IMR-90 (cell line): ENCODE data around the gene JPH4. TPM values are rescaled to one million over a fixed set of nuclear protein-coding genes. Genes with fewer than 3 reads are reported as not detected.

Source experiments
- ATAC-seq: fragments of 200-7000 bp; cut with Tn5 transposase; 2 replicates; pipeline ENCODE4 v1.9.1; 2020; ENCODE audit warnings: low read depth, mild to moderate bottlenecking, moderate library complexity
- BruUV-seq: library from RNA; stranded (reverse); fragments of 400-500 nt; replicated peaks from 2 replicates; lab custom pipeline; 2021; lab: Mats Ljungman, UMichigan
- CTCF ChIA-PET: fragments of 300-600 bp; formaldehyde crosslinking; extraction: SDS; loops from one replicate; lab custom pipeline; 2021; ENCODE audit warnings: antibody characterized with exemption; lab: Yijun Ruan, JAX
- POLR2A ChIA-PET: fragments of 300-600 bp; sonication (Branson Sonifier 250); formaldehyde crosslinking; loops from one replicate; lab custom pipeline; 2022; ENCODE audit warnings: antibody characterized with exemption; ENCODE audit not compliant: unreplicated experiment; lab: Charles Lee
- DNase-seq: peaks from one replicate; pipeline ENCODE4 v3.0.0; 2013
- H2AFZ ChIP-seq: replicated peaks from 2 replicates; pipeline ENCODE3; 2013; ENCODE audit warnings: low read length, mild to moderate bottlenecking; ENCODE audit not compliant: poor library complexity
- H2AK5ac ChIP-seq: 2 replicates; pipeline ENCODE4 v1.6.1; 2013; ENCODE audit warnings: low read depth, low read length, inconsistent platforms
- H2AK9ac ChIP-seq: replicated peaks from 2 replicates; pipeline ENCODE3; 2013; ENCODE audit warnings: mild to moderate bottlenecking, low read depth, low read length, moderate library complexity; ENCODE audit not compliant: poor library complexity
- H2BK120ac ChIP-seq: 2 replicates; pipeline ENCODE4 v1.6.1; 2013; ENCODE audit warnings: low read depth, low read length, inconsistent platforms
- H2BK15ac ChIP-seq: 3 replicates; pipeline ENCODE4 v1.6.1; 2013; ENCODE audit warnings: low read depth, low read length, inconsistent platforms
- H2BK20ac ChIP-seq: 2 replicates; pipeline ENCODE4 v1.6.1; 2013; ENCODE audit warnings: low read depth, mild to moderate bottlenecking, inconsistent platforms, low read length, moderate library complexity
- H2BK5ac ChIP-seq: 2 replicates; pipeline ENCODE4 v1.6.1; 2013; ENCODE audit warnings: mild to moderate bottlenecking, low read depth, low read length, inconsistent platforms; ENCODE audit not compliant: poor library complexity, severe bottlenecking
- H3K14ac ChIP-seq: replicated peaks from 2 replicates; pipeline ENCODE4 v1.6.1; 2013; ENCODE audit warnings: low read depth, low read length, inconsistent platforms
- H3K18ac ChIP-seq: 2 replicates; pipeline ENCODE4 v1.6.1; 2013; ENCODE audit warnings: low read depth, low read length, control low read depth
- H3K23ac ChIP-seq: 2 replicates; pipeline ENCODE4 v1.6.1; 2013; ENCODE audit warnings: low read depth, low read length, inconsistent platforms
- H3K27ac ChIP-seq: 2 replicates; pipeline ENCODE4 v1.5.1; 2013; ENCODE audit warnings: mild to moderate bottlenecking, control low read depth, low read length; ENCODE audit not compliant: insufficient read depth
- H3K27me3 ChIP-seq: 2 replicates; pipeline ENCODE4 v1.6.1; 2013; ENCODE audit warnings: low read length; ENCODE audit not compliant: control insufficient read depth, insufficient read depth
- H3K36me3 ChIP-seq: 2 replicates; pipeline ENCODE4 v1.6.1; 2013; ENCODE audit warnings: low read length, mixed read lengths; ENCODE audit not compliant: control insufficient read depth, insufficient read depth
- H3K4ac ChIP-seq: 2 replicates; pipeline ENCODE4 v1.6.1; 2013; ENCODE audit warnings: low read depth, low read length, inconsistent platforms
- H3K4me1 ChIP-seq: 2 replicates; pipeline ENCODE4 v1.6.1; 2013; ENCODE audit warnings: low read length, mixed read lengths; ENCODE audit not compliant: control insufficient read depth, insufficient read depth
- H3K4me2 ChIP-seq: 2 replicates; pipeline ENCODE4 v1.6.1; 2013; ENCODE audit warnings: low read depth, mild to moderate bottlenecking, control low read depth, low read length, moderate library complexity
- H3K4me3 ChIP-seq: 2 replicates; pipeline ENCODE4 v1.5.1; 2013; ENCODE audit warnings: low read depth, mild to moderate bottlenecking, control low read depth, low read length, moderate library complexity; ENCODE audit not compliant: insufficient read depth
- H3K56ac ChIP-seq: 2 replicates; pipeline ENCODE4 v1.6.1; 2013; ENCODE audit warnings: low read length, inconsistent platforms; ENCODE audit not compliant: insufficient read depth; ENCODE audit errors: extremely low read depth
- H3K79me1 ChIP-seq, 2 experiments: 2 replicates each; pipeline ENCODE4 v1.6.1; 2013; ENCODE audit warnings: low read length in 2 of 2, inconsistent platforms in 1 of 2, low read depth in 1 of 2
- H3K9ac ChIP-seq: 2 replicates; pipeline ENCODE4 v1.6.1; 2013; ENCODE audit warnings: low read depth, low read length, control low read depth
- H3K9me1 ChIP-seq: 2 replicates; pipeline ENCODE4 v1.6.1; 2013; ENCODE audit warnings: low read length, inconsistent platforms; ENCODE audit not compliant: insufficient read depth
- H3K9me3 ChIP-seq: 2 replicates; pipeline ENCODE4 v1.6.1; 2013; ENCODE audit warnings: low read length; ENCODE audit not compliant: control insufficient read depth, insufficient read depth
- H4K20me1 ChIP-seq: 2 replicates; pipeline ENCODE4 v1.6.1; 2013; ENCODE audit warnings: low read length, inconsistent platforms; ENCODE audit not compliant: insufficient read depth
- H4K5ac ChIP-seq: 2 replicates; pipeline ENCODE4 v1.6.1; 2013; ENCODE audit warnings: mild to moderate bottlenecking, low read depth, low read length, control low read depth
- H4K8ac ChIP-seq, 2 experiments: 2 replicates each; pipeline ENCODE4 v1.6.1; 2013; ENCODE audit warnings: low read depth in 2 of 2, low read length in 2 of 2, control low read depth in 1 of 2, inconsistent platforms in 1 of 2
- H4K91ac ChIP-seq: 2 replicates; pipeline ENCODE4 v1.6.1; 2013; ENCODE audit warnings: low read depth, low read length, inconsistent platforms; ENCODE audit not compliant: insufficient read depth
- CEBPB ChIP-seq: IDR thresholded peaks from 2 replicates; pipeline ENCODE4 v1.6.1; 2012; ENCODE audit warnings: low read depth, low read length, improper control_type of control experiment
- CHD1 ChIP-seq: IDR thresholded peaks from 2 replicates; pipeline ENCODE4 v1.6.1; 2012; ENCODE audit warnings: low read depth, low read length, improper control_type of control experiment
- FOS ChIP-seq: fragments of 150-350 bp; IDR thresholded peaks from 2 replicates; pipeline ENCODE4 v1.6.1; 2016; ENCODE audit warnings: low read depth, low read length
- MAFK ChIP-seq: IDR thresholded peaks from 2 replicates; pipeline ENCODE4 v1.6.1; 2012; ENCODE audit warnings: low read depth, low read length, improper control_type of control experiment
- MAZ ChIP-seq: IDR thresholded peaks from 2 replicates; pipeline ENCODE4 v1.6.1; 2012; ENCODE audit warnings: low read depth, mild to moderate bottlenecking, low read length, improper control_type of control experiment, moderate library complexity, borderline replicate concordance
- MXI1 ChIP-seq: IDR thresholded peaks from 2 replicates; pipeline ENCODE4 v1.6.1; 2012; ENCODE audit warnings: low read depth, mild to moderate bottlenecking, low read length, moderate library complexity, borderline replicate concordance
- NFE2L2 ChIP-seq: fragments of 150-350 bp; IDR thresholded peaks from 2 replicates; pipeline ENCODE4 v1.6.1; 2016; ENCODE audit warnings: low read depth, mild to moderate bottlenecking, low read length
- POLR2A ChIP-seq: IDR thresholded peaks from 2 replicates; pipeline ENCODE4 v1.6.1; 2012; ENCODE audit warnings: mild to moderate bottlenecking, low read depth, low read length
- RAD21 ChIP-seq: IDR thresholded peaks from 2 replicates; pipeline ENCODE4 v1.6.1; 2012; ENCODE audit warnings: low read length, improper control_type of control experiment
- RCOR1 ChIP-seq: IDR thresholded peaks from 2 replicates; pipeline ENCODE4 v1.6.1; 2012; ENCODE audit warnings: mild to moderate bottlenecking, low read length, improper control_type of control experiment; ENCODE audit not compliant: insufficient replicate concordance
- RFX5 ChIP-seq: IDR thresholded peaks from 2 replicates; pipeline ENCODE4 v1.8.0; 2012; ENCODE audit warnings: low read depth, mild to moderate bottlenecking, low read length, moderate library complexity
- SMC3 ChIP-seq: fragments of 150-350 bp; IDR thresholded peaks from 2 replicates; pipeline ENCODE4 v1.6.1; 2016; ENCODE audit warnings: low read depth, mild to moderate bottlenecking, antibody characterized with exemption, low read length, moderate library complexity
- WGBS, 2 experiments: methylation state at CpG; one replicate each; pipeline versions ENCODE4 v1.1.5 to v1.1.7; 2013; ENCODE audit warnings: missing lambda C conversion rate in 2 of 2; ENCODE audit not compliant: insufficient read length in 1 of 2; ENCODE audit errors: extremely low coverage in 2 of 2; 5-methylcytosine and 5-hydroxymethylcytosine counted together
- dilution Hi-C: fragments of 300-500 bp; cut with HindIII; formaldehyde crosslinking; loops from one replicate; pipeline ENCODE4 v1.14.3; 2018; ENCODE audit warnings: low sequenced_read_pairs; ENCODE audit not compliant: unreplicated experiment
- in situ Hi-C: fragments of 300-500 bp; cut with MboI; formaldehyde crosslinking; loops from 3 replicates; pipeline ENCODE4 v1.14.3; 2019; ENCODE audit warnings: low sequenced_read_pairs, inconsistent platforms, mixed read lengths
- intact Hi-C: fragments of 100-400 bp; cut with micrococcal nuclease; formaldehyde crosslinking; loops from 2 replicates; pipeline ENCODE4 v1.10.0; 2022
- polyA plus RNA-seq, 3 experiments: library from polyadenylated mRNA; depleted of rRNA; stranded (reverse); fragments of >200 nt; gene quantifications; 2 replicates each; pipeline ENCODE4 v1.2.3, GENCODE V29; 2012; ENCODE audit warnings: low replicate concordance in 1 of 3
- total RNA-seq: library from RNA; depleted of rRNA; stranded (reverse); fragments of >200 nt; gene quantifications from 2 replicates; pipeline ENCODE4 v1.2.3, GENCODE V29; 2012
- TF ChIP-seq, protein P1 (sequence below): fragments of 150-350 bp; IDR thresholded peaks from 2 replicates; pipeline ENCODE4 v1.6.1; 2017; ENCODE audit warnings: mild to moderate bottlenecking, antibody characterized with exemption, low read length, low read depth
- TF ChIP-seq, protein P2 (sequence below): conservative IDR thresholded peaks from 2 replicates; pipeline ENCODE4 v1.5.1; 2012; ENCODE audit warnings: mild to moderate bottlenecking, low read depth, low read length, improper control_type of control experiment
- TF ChIP-seq, protein P3 (sequence below): fragments of 150-350 bp; IDR thresholded peaks from 2 replicates; pipeline ENCODE4 v1.6.1; 2016; ENCODE audit warnings: low read depth, mild to moderate bottlenecking, low read length, moderate library complexity, borderline replicate concordance

The JPH4 gene
- total and polyA plus RNA-seq, 2 of the 4 experiments (the other 2 are of a cell fraction), result not detected

DNA sequence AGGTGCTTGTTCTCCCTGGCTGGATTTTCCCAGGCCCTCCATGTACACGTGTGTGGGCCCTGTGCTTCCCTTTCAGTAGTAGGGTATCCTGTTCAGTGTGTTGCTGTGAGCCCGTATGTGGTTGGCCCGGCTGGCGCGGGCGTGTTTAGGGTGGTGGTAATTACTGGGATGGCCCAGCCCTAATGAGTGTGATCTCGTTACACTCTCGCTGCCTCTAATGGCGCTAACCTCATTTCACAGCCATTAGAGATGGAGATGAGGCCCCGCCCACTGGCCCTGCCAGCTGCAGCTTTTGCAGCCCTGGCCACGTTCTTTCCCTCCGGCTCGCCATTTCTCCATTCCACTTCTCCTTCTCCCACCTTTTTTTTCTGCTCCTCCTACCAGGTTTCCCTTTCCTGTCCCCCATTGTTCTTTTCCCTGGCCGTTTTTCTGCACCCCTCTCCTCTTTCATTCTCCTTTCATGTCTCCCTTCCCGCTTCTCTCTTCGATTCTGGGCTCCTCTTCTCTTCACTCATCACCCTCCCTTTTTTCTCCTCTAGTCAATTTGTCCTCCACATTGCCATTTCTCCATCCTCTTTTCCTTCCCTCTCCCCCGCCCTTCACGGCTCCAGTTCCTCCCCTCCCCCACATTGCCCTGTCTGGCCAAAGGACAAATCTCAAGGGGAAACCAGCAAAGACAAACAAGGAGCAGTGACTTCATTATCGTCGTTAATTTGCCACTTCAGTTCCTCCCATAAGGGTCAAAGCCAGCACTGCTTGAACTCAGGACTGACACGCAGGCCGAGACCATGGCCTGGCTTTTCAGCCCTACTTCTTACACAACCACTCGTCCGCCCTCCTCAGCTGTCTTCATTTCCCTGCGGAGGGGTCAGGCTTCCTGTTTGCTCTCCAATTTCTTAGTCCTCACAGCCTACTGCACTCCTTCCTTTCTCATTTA, 33.8 kb downstream of the JPH4 start:
- in situ Hi-C loops, result no loop called here
- Histone ChIP-seq H3K4me1 (peaks cover 7% of the 10 kb centered on the region), H3K4me2 (no peak overlapping the region), H4K91ac (no peak overlapping the region), H3K9me1 (peaks cover 4% of the 10 kb centered on the region), H4K20me1 (no peaks in the 10 kb centered on the region), H3K4ac (no peak overlapping the region), H4K5ac (no peak overlapping the region), H3K27ac (no peak overlapping the region), H3K79me1 (no peaks in the 10 kb centered on the region), H3K9me3 (no peaks in the 10 kb centered on the region), H2AK5ac (no peak overlapping the region), H3K56ac (no peak overlapping the region), H4K8ac (no peak overlapping the region), H3K27me3 (no peaks in the 10 kb centered on the region), H2BK120ac (no peak overlapping the region), H3K9ac (no peak overlapping the region), H2AK9ac (peak overlapping the region; percentile 62), H2BK15ac (no peak overlapping the region), H2BK20ac (no peak overlapping the region), H2BK5ac (no peak overlapping the region), H3K18ac (no peak overlapping the region), H3K23ac (no peak overlapping the region), H3K36me3 (no peaks in the 10 kb centered on the region), H3K14ac (no peak overlapping the region), H3K4me3 (no peak overlapping the region), H2AFZ (peak overlapping the region; percentile 8)
- ATAC-seq, result no peak
- CTCF ChIA-PET, result no interaction called here
- no peak for DNase-seq
- dilution Hi-C loops, result no loop called here
- intact Hi-C loops, result no loop called here
- POLR2A ChIA-PET, result no interaction called here
- no TSS peak for BruUV-seq
- WGBS, 2 experiments, result 43% methylated on average over 14 of the region's 25 CpGs; no CpG with 5 or more reads in 1 of the 2 experiments
- TF ChIP-seq MAZ, result no peak
- TF ChIP-seq RFX5, result no peak
- TF ChIP-seq MXI1, result no peak
- TF ChIP-seq, protein P1, sequence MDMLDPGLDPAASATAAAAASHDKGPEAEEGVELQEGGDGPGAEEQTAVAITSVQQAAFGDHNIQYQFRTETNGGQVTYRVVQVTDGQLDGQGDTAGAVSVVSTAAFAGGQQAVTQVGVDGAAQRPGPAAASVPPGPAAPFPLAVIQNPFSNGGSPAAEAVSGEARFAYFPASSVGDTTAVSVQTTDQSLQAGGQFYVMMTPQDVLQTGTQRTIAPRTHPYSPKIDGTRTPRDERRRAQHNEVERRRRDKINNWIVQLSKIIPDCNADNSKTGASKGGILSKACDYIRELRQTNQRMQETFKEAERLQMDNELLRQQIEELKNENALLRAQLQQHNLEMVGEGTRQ, result no peak
- TF ChIP-seq SMC3, result no peak
- TF ChIP-seq POLR2A, result no peak
- no peak for TF ChIP-seq NFE2L2
- no peak for TF ChIP-seq CHD1
- TF ChIP-seq, protein P2, sequence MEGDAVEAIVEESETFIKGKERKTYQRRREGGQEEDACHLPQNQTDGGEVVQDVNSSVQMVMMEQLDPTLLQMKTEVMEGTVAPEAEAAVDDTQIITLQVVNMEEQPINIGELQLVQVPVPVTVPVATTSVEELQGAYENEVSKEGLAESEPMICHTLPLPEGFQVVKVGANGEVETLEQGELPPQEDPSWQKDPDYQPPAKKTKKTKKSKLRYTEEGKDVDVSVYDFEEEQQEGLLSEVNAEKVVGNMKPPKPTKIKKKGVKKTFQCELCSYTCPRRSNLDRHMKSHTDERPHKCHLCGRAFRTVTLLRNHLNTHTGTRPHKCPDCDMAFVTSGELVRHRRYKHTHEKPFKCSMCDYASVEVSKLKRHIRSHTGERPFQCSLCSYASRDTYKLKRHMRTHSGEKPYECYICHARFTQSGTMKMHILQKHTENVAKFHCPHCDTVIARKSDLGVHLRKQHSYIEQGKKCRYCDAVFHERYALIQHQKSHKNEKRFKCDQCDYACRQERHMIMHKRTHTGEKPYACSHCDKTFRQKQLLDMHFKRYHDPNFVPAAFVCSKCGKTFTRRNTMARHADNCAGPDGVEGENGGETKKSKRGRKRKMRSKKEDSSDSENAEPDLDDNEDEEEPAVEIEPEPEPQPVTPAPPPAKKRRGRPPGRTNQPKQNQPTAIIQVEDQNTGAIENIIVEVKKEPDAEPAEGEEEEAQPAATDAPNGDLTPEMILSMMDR, result no peak
- TF ChIP-seq RCOR1, result no peak
- no peak for TF ChIP-seq MAFK
- TF ChIP-seq FOS, result no peak
- no peak for TF ChIP-seq CEBPB
- TF ChIP-seq, protein P3, sequence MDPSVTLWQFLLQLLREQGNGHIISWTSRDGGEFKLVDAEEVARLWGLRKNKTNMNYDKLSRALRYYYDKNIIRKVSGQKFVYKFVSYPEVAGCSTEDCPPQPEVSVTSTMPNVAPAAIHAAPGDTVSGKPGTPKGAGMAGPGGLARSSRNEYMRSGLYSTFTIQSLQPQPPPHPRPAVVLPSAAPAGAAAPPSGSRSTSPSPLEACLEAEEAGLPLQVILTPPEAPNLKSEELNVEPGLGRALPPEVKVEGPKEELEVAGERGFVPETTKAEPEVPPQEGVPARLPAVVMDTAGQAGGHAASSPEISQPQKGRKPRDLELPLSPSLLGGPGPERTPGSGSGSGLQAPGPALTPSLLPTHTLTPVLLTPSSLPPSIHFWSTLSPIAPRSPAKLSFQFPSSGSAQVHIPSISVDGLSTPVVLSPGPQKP, result no peak
- TF ChIP-seq RAD21, result no peak
